Stimulated activated CD4-positive, alpha-beta T cell treated with anti-CD3 and anti-CD28 coated beads, TNF-alpha, amount 100 ng/mL, for 24 hours (primary cell): ENCODE measurements around the gene TRAF3IP3.

Experiments
- DNase-seq, 3 experiments: peaks; one replicate each; pipeline ENCODE4 v3.0.0-alpha.2; 2020; ENCODE audit warnings: low read depth in 3 of 3

Gene TRAF3IP3

GRCh38 chr1:209800984-209801834 is 45.4 kb downstream of the TRAF3IP3 start:
- DNase-seq: no peak

GRCh38 chr1:209802117-209802779 is 46.4 kb downstream of the TRAF3IP3 start:
- DNase-seq: no peak

DNA sequence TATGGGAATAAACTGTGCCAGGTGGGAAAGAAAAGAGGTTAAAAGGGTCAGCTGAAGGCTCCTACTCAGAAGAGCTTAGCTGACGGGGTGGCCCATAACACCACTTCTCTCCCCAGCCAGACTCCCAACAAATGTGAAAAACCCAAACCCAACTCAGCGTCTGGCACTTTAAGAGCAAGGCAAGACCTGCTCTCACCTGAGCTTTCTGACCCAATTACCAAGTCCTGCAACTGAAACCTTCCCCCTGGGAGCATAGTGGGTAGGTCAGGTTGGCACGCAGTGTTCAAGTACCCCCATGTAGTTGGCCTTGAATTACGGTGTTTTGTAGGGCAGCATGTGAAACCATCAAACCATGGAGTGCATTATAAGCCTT is 46.9 kb downstream of the TRAF3IP3 start:
- no peak for DNase-seq

GRCh38 chr1:209803568-209803967 is 47.7 kb downstream of the TRAF3IP3 start:
- DNase-seq: no peak

GRCh38 chr1:209805341-209805781 is 49.5 kb downstream of the TRAF3IP3 start:
- no peak for DNase-seq

GRCh38 chr1:209805875-209806760 is 50.3 kb downstream of the TRAF3IP3 start, which contains the start of gene IRF6:
Gene IRF6 (minus strand): TSS chr1:209806142. CDS start chr1:209801413, 4,729 bp downstream.
- DNase-seq: peak in 2 of 3 experiments; percentile 31 to 63

GRCh38 chr1:209807509-209807908 is 51.7 kb downstream of the TRAF3IP3 start:
- DNase-seq: no peak

DNA sequence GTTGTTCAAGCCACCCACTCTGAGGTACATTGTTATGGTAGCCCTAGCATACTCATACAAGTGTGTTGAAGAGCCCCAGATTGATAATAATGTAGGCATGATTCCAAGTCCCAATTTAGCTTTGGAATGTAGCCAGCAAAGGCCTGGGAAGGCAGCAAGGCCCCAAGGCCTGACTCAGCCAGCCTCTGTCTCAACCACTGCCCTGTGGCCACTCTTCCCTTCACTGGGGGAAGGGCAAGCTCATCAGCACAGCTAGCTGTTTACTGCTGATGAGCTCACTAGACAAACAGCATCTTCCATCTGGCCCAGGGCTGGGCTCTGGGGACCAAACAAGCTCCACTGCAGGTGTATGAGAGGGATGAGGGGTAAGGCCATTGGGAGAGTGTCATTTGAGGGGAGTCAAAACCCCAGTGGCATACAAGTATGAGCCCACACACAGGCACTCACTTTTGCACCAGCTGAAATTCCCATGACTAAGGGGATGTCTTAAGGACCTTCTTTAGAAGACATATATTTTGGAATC is 52.3 kb downstream of the TRAF3IP3 start:
- no peak for DNase-seq

GRCh38 chr1:209809611-209810010 is 53.8 kb downstream of the TRAF3IP3 start:
- no peak for DNase-seq

DNA sequence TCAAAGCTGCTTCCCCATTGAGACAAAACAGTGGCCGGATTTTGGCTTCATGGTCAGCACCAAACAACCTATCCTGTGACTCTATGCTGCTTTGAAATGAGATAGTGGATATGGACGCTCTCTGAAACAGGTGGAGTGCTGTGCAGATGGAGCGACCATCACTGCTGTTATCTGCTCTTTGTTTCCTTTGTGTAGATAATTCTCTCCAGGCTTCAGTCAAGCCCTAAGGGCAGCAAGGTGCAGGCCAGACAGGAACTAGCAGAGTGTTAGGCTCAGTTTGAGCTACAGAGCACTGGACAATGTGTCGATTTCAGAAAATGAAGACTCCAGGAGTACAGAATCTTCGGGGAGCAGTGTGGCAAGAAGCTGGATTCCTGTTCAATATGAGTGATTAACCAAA is 54.9 kb downstream of the TRAF3IP3 start:
- DNase-seq: no peak

DNA sequence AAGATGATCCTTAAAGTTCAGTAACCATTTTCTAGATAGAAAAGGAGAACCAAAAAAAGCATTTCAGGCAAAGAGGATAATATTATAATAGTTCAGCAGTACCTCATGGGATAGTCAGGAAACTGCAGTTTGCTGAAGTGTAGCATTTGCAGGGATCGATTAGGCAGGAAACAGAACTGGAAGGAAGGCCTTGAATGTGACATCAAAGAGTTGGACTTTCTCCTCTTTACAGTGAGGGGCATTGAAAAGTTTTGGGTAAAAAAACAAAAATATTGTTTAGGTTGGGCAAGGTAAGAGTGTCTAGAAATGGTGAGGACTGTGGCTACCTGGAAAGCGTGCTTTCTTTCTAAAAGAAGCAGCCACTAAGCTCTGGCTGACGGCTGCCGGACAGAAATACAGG is 58.0 kb downstream of the TRAF3IP3 start:
- no peak for DNase-seq

- no peak for DNase-seq
These were observed 59.6 kb downstream of the TRAF3IP3 start for GRCh38 chr1:209815490-209815889.

DNA sequence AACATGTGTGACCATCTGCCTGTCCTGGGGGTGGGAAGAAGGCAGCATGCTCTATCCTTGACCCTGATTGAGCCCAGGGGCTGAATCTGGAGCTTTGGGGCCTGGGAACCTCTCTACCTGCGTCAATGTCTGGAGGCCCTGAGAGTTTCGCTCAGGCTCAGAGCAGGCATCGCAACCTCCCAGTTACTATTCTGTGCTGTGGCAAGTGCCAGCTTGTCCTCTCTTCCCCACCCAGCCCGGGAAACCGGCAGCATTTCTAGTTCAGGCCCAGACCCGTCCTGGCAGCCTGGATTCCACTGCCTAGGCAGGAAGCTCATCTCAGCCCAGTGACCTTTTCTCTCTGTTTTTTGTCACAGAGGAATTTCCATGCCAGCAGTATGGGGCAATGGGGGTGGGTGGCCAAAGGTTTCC is 60.1 kb downstream of the TRAF3IP3 start:
- DNase-seq: no peak

- DNase-seq: no peak
These were observed 61.1 kb downstream of the TRAF3IP3 start for GRCh38 chr1:209816923-209817322.

GRCh38 chr1:209817691-209818090 is 61.8 kb downstream of the TRAF3IP3 start:
- DNase-seq: no peak

GRCh38 chr1:209819058-209819457 is 63.2 kb downstream of the TRAF3IP3 start:
- no peak for DNase-seq

DNA sequence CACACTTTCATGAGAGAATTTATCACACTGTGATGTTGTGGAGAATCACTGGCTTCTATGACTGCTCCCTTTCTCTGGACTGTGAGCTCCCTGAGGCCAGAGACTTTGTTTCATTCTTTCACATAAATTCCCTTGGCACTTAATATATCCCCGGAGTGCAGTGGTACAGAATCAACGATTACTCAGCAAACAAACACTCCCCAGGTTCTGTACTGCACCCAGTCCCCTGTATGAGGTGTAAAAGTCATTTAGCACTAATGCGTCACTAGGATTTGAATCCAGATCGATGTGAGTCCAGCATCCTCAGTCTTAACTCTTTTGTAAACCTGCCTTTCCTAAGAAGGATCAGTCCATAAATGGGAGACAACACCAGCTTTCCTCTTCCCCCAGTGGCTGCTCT is 65.1 kb downstream of the TRAF3IP3 start:
- DNase-seq: no peak

- DNase-seq: no peak
These were observed 66.9 kb downstream of the TRAF3IP3 start for GRCh38 chr1:209822706-209823105.

DNA sequence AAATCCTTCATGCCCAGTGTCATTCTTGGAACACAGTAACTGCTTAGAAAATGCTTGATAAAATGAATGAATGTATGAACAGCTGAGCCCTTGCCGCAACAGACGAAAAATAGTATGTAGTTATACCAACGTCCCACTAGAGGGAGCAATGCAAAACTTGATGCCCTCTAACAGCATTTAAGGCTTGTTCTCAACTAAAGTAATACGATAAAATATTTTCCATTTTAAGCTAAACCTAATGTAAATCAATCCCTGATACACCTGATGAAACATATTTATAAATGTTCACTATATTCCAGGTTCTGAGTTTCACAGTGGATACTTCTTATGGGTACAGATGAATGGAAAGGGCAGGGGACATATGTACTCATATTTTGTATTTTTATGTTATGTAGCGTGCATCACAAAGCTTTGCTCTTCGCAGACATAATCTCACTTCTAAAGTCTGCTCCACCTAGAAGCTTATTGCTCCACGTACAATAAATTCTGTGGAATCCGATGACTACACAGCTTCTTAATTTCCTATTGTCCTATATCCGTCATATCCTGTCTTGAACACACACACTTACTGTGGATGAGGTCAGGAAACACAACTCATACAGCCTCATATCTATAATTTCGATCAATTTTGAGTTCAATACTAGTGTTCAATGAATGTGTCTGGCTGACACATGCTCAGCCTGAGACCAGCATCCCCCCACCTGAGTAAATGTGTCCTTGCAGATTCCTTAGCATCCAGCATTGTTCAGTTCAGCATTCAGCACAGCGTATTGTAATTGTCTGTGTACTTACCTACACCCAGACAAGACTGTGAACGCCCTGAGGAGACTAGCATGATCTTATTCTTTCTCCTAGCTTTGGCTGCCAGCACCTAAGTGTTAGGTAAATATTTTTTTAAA is 67.5 kb downstream of the TRAF3IP3 start:
- peak in 1 of 3 experiments; percentile 13 for DNase-seq

- DNase-seq: no peak
These were observed 70.0 kb downstream of the TRAF3IP3 start for GRCh38 chr1:209825591-209826434.
